Measurements from ENCODE around the gene CPXM1.
"Not testable (repeated sequence)": the region's sequence is repeated elsewhere in the genome, so short reads cannot be mapped to it uniquely, and the experiment has no call there.

Gene CPXM1

GRCh38 chr20:2837221-2837960 is 37.0 kb upstream of the CPXM1 start:
- TF ChIP-seq CTCF (IDR thresholded peaks at IDR 0.05) = no peak
- Mint-ChIP-seq H3K4me3 (no peak overlapping the region), H3K36me3 (ENCODE audit: low read depth) (peaks cover 45% of the 10 kb centered on the region), H3K9me3 (no peaks in the 10 kb centered on the region), H3K4me1 (peaks cover 14% of the 10 kb centered on the region), H3K27ac (no peak overlapping the region), H3K27me3 (ENCODE audit: low read depth, poor library complexity) (peaks cover 2% of the 10 kb centered on the region)
- DNase-seq = no peak

- no peak overlapping the region for H3K4me3 Mint-ChIP-seq
- no peak for DNase-seq
- H3K27ac Mint-ChIP-seq = no peak overlapping the region
- no peak for TF ChIP-seq CTCF (IDR thresholded peaks at IDR 0.05)
- peaks cover 45% of the 10 kb centered on the region for H3K36me3 Mint-ChIP-seq (ENCODE audit: low read depth)
- H3K4me1 Mint-ChIP-seq = peaks cover 8% of the 10 kb centered on the region
- H3K9me3 Mint-ChIP-seq = no peaks in the 10 kb centered on the region
- H3K27me3 Mint-ChIP-seq (ENCODE audit: low read depth, poor library complexity) = peaks cover 2% of the 10 kb centered on the region
These were observed 35.6 kb upstream of the CPXM1 start for GRCh38 chr20:2836035-2836434.

GRCh38 chr20:2835331-2835796 is 34.9 kb upstream of the CPXM1 start:
- H3K4me1 Mint-ChIP-seq = peaks cover 8% of the 10 kb centered on the region
- peaks cover 2% of the 10 kb centered on the region for H3K27me3 Mint-ChIP-seq (ENCODE audit: low read depth, poor library complexity)
- H3K27ac Mint-ChIP-seq = no peak overlapping the region
- no peak overlapping the region for H3K4me3 Mint-ChIP-seq
- DNase-seq = no peak
- peaks cover 45% of the 10 kb centered on the region for H3K36me3 Mint-ChIP-seq (ENCODE audit: low read depth)
- H3K9me3 Mint-ChIP-seq = no peaks in the 10 kb centered on the region
- TF ChIP-seq CTCF (IDR thresholded peaks at IDR 0.05) = no peak

- peaks cover 7% of the 10 kb centered on the region for H3K27me3 Mint-ChIP-seq (ENCODE audit: low read depth, poor library complexity)
- no peak overlapping the region for H3K4me3 Mint-ChIP-seq
- H3K9me3 Mint-ChIP-seq = no peaks in the 10 kb centered on the region
- peaks cover 45% of the 10 kb centered on the region for H3K36me3 Mint-ChIP-seq (ENCODE audit: low read depth)
- TF ChIP-seq CTCF (IDR thresholded peaks at IDR 0.05) = no peak
- H3K4me1 Mint-ChIP-seq = peaks cover 7% of the 10 kb centered on the region
- DNase-seq = no peak
- H3K27ac Mint-ChIP-seq = no peak overlapping the region
These were observed 34.1 kb upstream of the CPXM1 start for GRCh38 chr20:2834401-2835110.

- Mint-ChIP-seq H3K27ac (no peak overlapping the region), H3K9me3 (no peaks in the 10 kb centered on the region), H3K4me1 (no peaks in the 10 kb centered on the region), H3K36me3 (ENCODE audit: low read depth) (peaks cover 45% of the 10 kb centered on the region), H3K4me3 (no peak overlapping the region), H3K27me3 (ENCODE audit: low read depth, poor library complexity) (peaks cover 15% of the 10 kb centered on the region)
- TF ChIP-seq CTCF (IDR thresholded peaks at IDR 0.05) = no peak
- no peak for DNase-seq
These were observed 33.3 kb upstream of the CPXM1 start for GRCh38 chr20:2833761-2834160.

GRCh38 chr20:2831206-2831605 is 30.8 kb upstream of the CPXM1 start:
- H3K4me1 Mint-ChIP-seq, H3K27ac Mint-ChIP-seq, H3K9me3 Mint-ChIP-seq, H3K4me3 Mint-ChIP-seq, DNase-seq: not testable (repeated sequence)
- peaks cover 20% of the 10 kb centered on the region for H3K36me3 Mint-ChIP-seq (ENCODE audit: low read depth)
- peaks cover 38% of the 10 kb centered on the region for H3K27me3 Mint-ChIP-seq (ENCODE audit: low read depth, poor library complexity)

All from nephron progenitor cell (in vitro differentiated cells).